SU-DHL-6 (cell line): ENCODE results near the gene FFAR2.
"Not testable (repeated sequence)": the region's sequence is repeated elsewhere in the genome, so short reads cannot be mapped to it uniquely, and the experiment has no call there.

Source experiments
- H2AFZ ChIP-seq: fragments of 200-600 bp; sonication (generic); 2 replicates; pipeline ENCODE4 v1.6.1; 2014; ENCODE audit warnings: low read depth, mild to moderate bottlenecking, moderate library complexity, mixed read lengths, antibody characterized with exemption, low read length; ENCODE audit not compliant: severe bottlenecking
- H3F3A ChIP-seq: fragments of 200-600 bp; shearing (Covaris generic); 2 replicates; pipeline ENCODE4 v1.6.0; 2016; ENCODE audit warnings: antibody characterized with exemption, mild to moderate bottlenecking; ENCODE audit not compliant: insufficient read depth
- H3K27ac ChIP-seq: fragments of 200-600 bp; sonication (generic); 2 replicates; pipeline ENCODE4 v1.5.1; 2016; ENCODE audit warnings: low read depth, mild to moderate bottlenecking, low read length, moderate library complexity, mixed read lengths
- H3K27me3 ChIP-seq: fragments of 200-600 bp; sonication (generic), shearing (Covaris generic); 2 replicates; pipeline ENCODE4 v1.6.0; 2014; ENCODE audit warnings: mild to moderate bottlenecking, low read length
- H3K36me3 ChIP-seq: fragments of 200-600 bp; sonication (generic); 2 replicates; pipeline ENCODE4 v1.6.1; 2014; ENCODE audit warnings: mild to moderate bottlenecking, low read length, mixed read lengths
- H3K4me2 ChIP-seq: fragments of 300-600, 200-600 bp; shearing (Covaris generic), sonication (generic); 2 replicates; pipeline ENCODE4 v1.6.0; 2014; ENCODE audit warnings: low read length, low read depth, mild to moderate bottlenecking; ENCODE audit not compliant: poor library complexity, severe bottlenecking
- H3K4me3 ChIP-seq: fragments of 200-600 bp; sonication (generic); 2 replicates; pipeline ENCODE4 v1.5.1; 2014; ENCODE audit warnings: antibody characterized with exemption, low read length, mild to moderate bottlenecking, mixed read lengths; ENCODE audit not compliant: insufficient read depth, poor library complexity, severe bottlenecking
- H3K79me2 ChIP-seq: fragments of 200-600 bp; sonication (generic); 2 replicates; pipeline ENCODE4 v1.6.1; 2014; ENCODE audit warnings: mild to moderate bottlenecking, low read length, moderate library complexity; ENCODE audit not compliant: insufficient read depth
- H3K9ac ChIP-seq: fragments of 200-600 bp; sonication (generic); 2 replicates; pipeline ENCODE4 v1.7.0; 2014; ENCODE audit warnings: mild to moderate bottlenecking, low read length
- H3K9me2 ChIP-seq: fragments of 200-600 bp; sonication (generic); replicated peaks from 2 replicates; pipeline ENCODE4 v1.6.1; 2014; ENCODE audit warnings: low read length; ENCODE audit not compliant: insufficient read depth
- H3K9me3 ChIP-seq: fragments of 200-600 bp; sonication (generic); 2 replicates; pipeline ENCODE4 v1.6.1; 2014; ENCODE audit warnings: low read length, mixed read lengths; ENCODE audit not compliant: insufficient read depth
- H4K20me1 ChIP-seq: fragments of 200-600 bp; sonication (generic); 2 replicates; pipeline ENCODE4 v1.6.1; 2014; ENCODE audit warnings: low read depth, mild to moderate bottlenecking, antibody characterized with exemption, low read length, moderate library complexity, mixed read lengths
- EZH2phosphoT487 ChIP-seq: fragments of 200-600 bp; sonication (generic), shearing (Covaris generic); conservative IDR thresholded peaks from 2 replicates; pipeline ENCODE4 v1.6.1; 2018; ENCODE audit warnings: mild to moderate bottlenecking, antibody characterized with exemption, low read length, moderate library complexity, mixed read lengths
- TF ChIP-seq, protein P1 (sequence below): fragments of 200-600 bp; sonication (generic); IDR thresholded peaks from one replicate; pipeline ENCODE4 v1.5.1; 2017; ENCODE audit warnings: antibody characterized with exemption, mild to moderate bottlenecking, low read length, moderate library complexity; ENCODE audit not compliant: insufficient read depth, poor library complexity, severe bottlenecking

The FFAR2 gene

DNA sequence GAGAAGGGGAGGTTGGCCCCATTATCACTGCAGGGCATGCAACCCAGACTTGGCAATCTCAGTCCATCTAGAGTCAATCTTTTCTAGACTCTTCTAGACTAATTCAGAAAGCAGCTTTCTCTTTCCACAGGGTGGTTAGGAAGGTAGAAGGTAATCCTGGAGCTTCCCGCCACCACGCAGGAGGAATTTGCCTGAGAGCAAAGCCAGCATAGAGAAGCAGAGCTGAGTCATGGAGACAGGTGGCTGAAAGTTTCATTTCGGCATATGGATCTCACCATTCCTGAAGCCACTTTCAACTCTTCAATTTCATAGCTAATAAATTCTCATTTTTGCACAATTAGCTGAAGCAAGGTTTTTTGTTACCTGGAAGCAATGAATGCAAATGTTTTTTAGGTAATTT is 29.0 kb upstream of the FFAR2 start:
- H3K4me3 ChIP-seq = no peak overlapping the region
- H3K27ac ChIP-seq = no peak overlapping the region
- H3K9me3 ChIP-seq = no peaks in the 10 kb centered on the region
- no peaks in the 10 kb centered on the region for H3K27me3 ChIP-seq
- no peaks in the 10 kb centered on the region for H3F3A ChIP-seq
- no peak overlapping the region for H3K4me2 ChIP-seq
- H3K9me2 ChIP-seq = no peaks in the 10 kb centered on the region
- no peaks in the 10 kb centered on the region for H3K79me2 ChIP-seq
- TF ChIP-seq EZH2phosphoT487 = no peak
- TF ChIP-seq, protein P1, sequence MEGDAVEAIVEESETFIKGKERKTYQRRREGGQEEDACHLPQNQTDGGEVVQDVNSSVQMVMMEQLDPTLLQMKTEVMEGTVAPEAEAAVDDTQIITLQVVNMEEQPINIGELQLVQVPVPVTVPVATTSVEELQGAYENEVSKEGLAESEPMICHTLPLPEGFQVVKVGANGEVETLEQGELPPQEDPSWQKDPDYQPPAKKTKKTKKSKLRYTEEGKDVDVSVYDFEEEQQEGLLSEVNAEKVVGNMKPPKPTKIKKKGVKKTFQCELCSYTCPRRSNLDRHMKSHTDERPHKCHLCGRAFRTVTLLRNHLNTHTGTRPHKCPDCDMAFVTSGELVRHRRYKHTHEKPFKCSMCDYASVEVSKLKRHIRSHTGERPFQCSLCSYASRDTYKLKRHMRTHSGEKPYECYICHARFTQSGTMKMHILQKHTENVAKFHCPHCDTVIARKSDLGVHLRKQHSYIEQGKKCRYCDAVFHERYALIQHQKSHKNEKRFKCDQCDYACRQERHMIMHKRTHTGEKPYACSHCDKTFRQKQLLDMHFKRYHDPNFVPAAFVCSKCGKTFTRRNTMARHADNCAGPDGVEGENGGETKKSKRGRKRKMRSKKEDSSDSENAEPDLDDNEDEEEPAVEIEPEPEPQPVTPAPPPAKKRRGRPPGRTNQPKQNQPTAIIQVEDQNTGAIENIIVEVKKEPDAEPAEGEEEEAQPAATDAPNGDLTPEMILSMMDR = no peak
- no peaks in the 10 kb centered on the region for H4K20me1 ChIP-seq
- H3K36me3 ChIP-seq = no peaks in the 10 kb centered on the region
- H3K9ac ChIP-seq = no peak overlapping the region
- no peak overlapping the region for H2AFZ ChIP-seq

DNA sequence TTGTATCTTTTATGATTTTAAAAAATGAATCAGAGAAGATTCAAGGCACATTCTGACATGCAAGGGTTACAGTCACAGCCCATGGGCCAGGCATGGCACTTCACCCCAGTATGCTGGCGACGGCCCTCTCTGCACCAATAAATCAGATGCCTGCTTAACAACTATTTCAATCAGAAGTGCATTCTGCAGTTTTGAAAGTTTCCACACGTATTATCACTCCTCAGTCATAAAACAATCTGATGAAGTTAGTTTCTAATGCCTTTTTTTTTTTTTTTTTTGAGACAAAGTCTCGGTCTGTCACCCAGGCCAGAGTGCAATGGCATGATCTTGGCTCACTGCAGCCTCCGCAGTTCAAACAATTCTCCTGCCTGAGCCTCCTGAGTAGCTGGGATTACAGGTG is 28.3 kb upstream of the FFAR2 start:
- Histone ChIP-seq H3K27me3 (no peaks in the 10 kb centered on the region), H3K36me3 (no peaks in the 10 kb centered on the region), H3K79me2 (no peaks in the 10 kb centered on the region), H3K4me3 (no peak overlapping the region), H3K27ac (no peak overlapping the region), H3F3A (no peaks in the 10 kb centered on the region), H4K20me1 (no peaks in the 10 kb centered on the region), H3K9ac (no peak overlapping the region), H2AFZ (no peak overlapping the region), H3K9me2 (no peaks in the 10 kb centered on the region), H3K9me3 (no peaks in the 10 kb centered on the region), H3K4me2 (no peak overlapping the region)
- TF ChIP-seq, protein P1 = no peak
- no peak for TF ChIP-seq EZH2phosphoT487

- Histone ChIP-seq H3K36me3 (no peaks in the 10 kb centered on the region), H4K20me1 (no peaks in the 10 kb centered on the region), H3K9me2 (no peaks in the 10 kb centered on the region), H3K79me2 (no peaks in the 10 kb centered on the region), H3K9me3 (no peaks in the 10 kb centered on the region), H3K27ac (no peak overlapping the region), H3K4me2 (no peak overlapping the region), H3F3A (no peaks in the 10 kb centered on the region), H3K27me3 (no peaks in the 10 kb centered on the region), H2AFZ (no peak overlapping the region), H3K9ac (no peak overlapping the region), H3K4me3 (no peak overlapping the region)
- no peak for TF ChIP-seq EZH2phosphoT487
- TF ChIP-seq, protein P1 = no peak
Measured at GRCh38 chr19:35421362-35421761, 26.7 kb upstream of the FFAR2 start.

DNA sequence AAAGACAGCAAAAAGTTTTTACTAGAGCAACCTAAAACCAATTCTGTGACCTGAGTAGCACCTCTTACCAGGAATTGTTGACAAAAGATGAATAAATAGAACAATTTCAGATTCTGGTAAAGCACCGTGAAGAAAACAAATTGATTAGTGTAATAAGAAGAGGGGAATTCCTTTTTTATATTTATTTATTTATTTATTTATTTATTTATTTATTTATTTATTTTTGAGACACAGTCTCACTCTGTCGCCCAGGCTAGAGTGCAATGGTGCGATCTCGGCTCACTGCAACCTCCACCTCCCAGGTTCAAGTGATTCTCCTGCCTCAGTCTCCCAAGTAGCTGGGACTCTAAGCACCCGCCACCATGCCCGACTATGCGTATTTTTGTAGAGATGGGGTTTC is 24.7 kb upstream of the FFAR2 start:
- H3K79me2 ChIP-seq, H2AFZ ChIP-seq, H3F3A ChIP-seq, H3K27ac ChIP-seq, H4K20me1 ChIP-seq, H3K27me3 ChIP-seq, H3K9me3 ChIP-seq, H3K9me2 ChIP-seq, H3K36me3 ChIP-seq, H3K4me3 ChIP-seq, H3K9ac ChIP-seq, H3K4me2 ChIP-seq: not testable (repeated sequence)
